ENCODE measurements around the gene GRN.

GRN gene

GRCh38 chr17:44344939-44345453 is at the start of gene GRN:
Gene GRN (plus strand): TSS chr17:44345302. CDS start chr17:44349165, 3,863 bp downstream.
- DNase-seq, result peak; percentile 64 to 71 (median 69)

- no peak for DNase-seq
These were observed 47.1 kb upstream of the GRN start for GRCh38 chr17:44297975-44298374.

GRCh38 chr17:44304651-44305050 is 40.5 kb upstream of the GRN start:
- no peak for DNase-seq

GRCh38 chr17:44307387-44308186 is 37.5 kb upstream of the GRN start:
- no peak for DNase-seq

GRCh38 chr17:44308320-44308818 is 36.7 kb upstream of the GRN start, which contains the start of gene RUNDC3A:
Gene RUNDC3A (plus strand): TSS chr17:44308601. CDS start chr17:44308833, 232 bp downstream.
- peak; percentile 42 to 73 (median 67) for DNase-seq

GRCh38 chr17:44308865-44309264 is 36.2 kb upstream of the GRN start:
- no peak for DNase-seq

GRCh38 chr17:44309472-44309871 is 35.6 kb upstream of the GRN start:
- DNase-seq, result no peak

- no peak for DNase-seq
These were observed 34.9 kb upstream of the GRN start for GRCh38 chr17:44310188-44310587.

- DNase-seq, result no peak
These were observed 34.3 kb upstream of the GRN start for GRCh38 chr17:44310609-44311376.

GRCh38 chr17:44311562-44312181 is 33.4 kb upstream of the GRN start:
- DNase-seq, result no peak

- DNase-seq, result no peak
These were observed 32.6 kb upstream of the GRN start for GRCh38 chr17:44312396-44313104.

- DNase-seq, result no peak
These were observed 31.1 kb upstream of the GRN start for GRCh38 chr17:44314031-44314430.

GRCh38 chr17:44314524-44314868 is 30.6 kb upstream of the GRN start:
- no peak for DNase-seq

- DNase-seq, result no peak
These were observed 30.0 kb upstream of the GRN start for GRCh38 chr17:44314869-44315661.

GRCh38 chr17:44315760-44316731 is 29.1 kb upstream of the GRN start:
- no peak for DNase-seq

- DNase-seq, result no peak
These were observed 27.6 kb upstream of the GRN start for GRCh38 chr17:44317545-44317944.

- no peak for DNase-seq
These were observed 26.8 kb upstream of the GRN start for GRCh38 chr17:44318077-44318892.

GRCh38 chr17:44320066-44320465 is 25.0 kb upstream of the GRN start:
- DNase-seq, result no peak
